ENCODE data around the gene SYNE2.
"Not testable (repeated sequence)": the region's sequence is repeated elsewhere in the genome, so short reads cannot be mapped to it uniquely, and the experiment has no call there.

Gene SYNE2

GRCh38 chr14:64117671-64118402, 265.0 kb downstream of the SYNE2 start:
- H3K27me3 ChIP-seq (ENCODE audit: insufficient read depth, poor library complexity, severe bottlenecking), result no peaks in the 10 kb centered on the region
- no peak for DNase-seq (ENCODE audit: low read depth in 1 of 2, low spot score in 1 of 2)
- H3K4me3 ChIP-seq (replicated peaks; ENCODE audit: insufficient read depth, low read length), result no peak overlapping the region
- H3K27ac ChIP-seq (replicated peaks), result no peak overlapping the region
- TF ChIP-seq REST (IDR thresholded peaks at IDR 0.05; ENCODE audit: insufficient replicate concordance, low read depth) (no peak), POLR2AphosphoS5 (IDR thresholded peaks at IDR 0.05; ENCODE audit: low read depth) (no peak), GABPA (IDR thresholded peaks at IDR 0.05; ENCODE audit: low read depth) (no peak), SPI1 (IDR thresholded peaks at IDR 0.05; ENCODE audit: borderline replicate concordance, low read depth) (no peak)
- TF ChIP-seq, protein P1, sequence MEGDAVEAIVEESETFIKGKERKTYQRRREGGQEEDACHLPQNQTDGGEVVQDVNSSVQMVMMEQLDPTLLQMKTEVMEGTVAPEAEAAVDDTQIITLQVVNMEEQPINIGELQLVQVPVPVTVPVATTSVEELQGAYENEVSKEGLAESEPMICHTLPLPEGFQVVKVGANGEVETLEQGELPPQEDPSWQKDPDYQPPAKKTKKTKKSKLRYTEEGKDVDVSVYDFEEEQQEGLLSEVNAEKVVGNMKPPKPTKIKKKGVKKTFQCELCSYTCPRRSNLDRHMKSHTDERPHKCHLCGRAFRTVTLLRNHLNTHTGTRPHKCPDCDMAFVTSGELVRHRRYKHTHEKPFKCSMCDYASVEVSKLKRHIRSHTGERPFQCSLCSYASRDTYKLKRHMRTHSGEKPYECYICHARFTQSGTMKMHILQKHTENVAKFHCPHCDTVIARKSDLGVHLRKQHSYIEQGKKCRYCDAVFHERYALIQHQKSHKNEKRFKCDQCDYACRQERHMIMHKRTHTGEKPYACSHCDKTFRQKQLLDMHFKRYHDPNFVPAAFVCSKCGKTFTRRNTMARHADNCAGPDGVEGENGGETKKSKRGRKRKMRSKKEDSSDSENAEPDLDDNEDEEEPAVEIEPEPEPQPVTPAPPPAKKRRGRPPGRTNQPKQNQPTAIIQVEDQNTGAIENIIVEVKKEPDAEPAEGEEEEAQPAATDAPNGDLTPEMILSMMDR (IDR thresholded peaks at IDR 0.05; ENCODE audit: insufficient read depth, low read length), result no peak

DNA sequence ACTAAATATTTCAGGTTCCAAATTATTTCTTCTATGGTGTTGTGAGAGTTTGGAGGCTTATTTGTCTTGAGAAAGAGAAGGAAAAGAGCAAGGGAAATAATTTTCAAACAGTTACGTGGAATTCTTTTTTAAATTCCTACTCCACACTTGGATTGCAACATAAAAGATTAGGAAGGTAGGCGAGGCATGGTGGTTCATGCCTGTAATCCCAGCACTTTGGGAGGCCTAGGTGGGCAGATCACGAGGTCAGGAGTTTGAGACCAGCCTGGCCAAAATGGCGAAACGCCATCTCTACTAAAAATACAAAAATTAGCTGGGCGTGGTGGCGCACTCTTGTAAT, 265.6 kb downstream of the SYNE2 start:
- not testable (repeated sequence) for H3K27me3 ChIP-seq (ENCODE audit: insufficient read depth, poor library complexity, severe bottlenecking); H3K27ac ChIP-seq (replicated peaks); H3K4me3 ChIP-seq (replicated peaks; ENCODE audit: insufficient read depth, low read length); DNase-seq (ENCODE audit: low read depth in 1 of 2, low spot score in 1 of 2)

DNA sequence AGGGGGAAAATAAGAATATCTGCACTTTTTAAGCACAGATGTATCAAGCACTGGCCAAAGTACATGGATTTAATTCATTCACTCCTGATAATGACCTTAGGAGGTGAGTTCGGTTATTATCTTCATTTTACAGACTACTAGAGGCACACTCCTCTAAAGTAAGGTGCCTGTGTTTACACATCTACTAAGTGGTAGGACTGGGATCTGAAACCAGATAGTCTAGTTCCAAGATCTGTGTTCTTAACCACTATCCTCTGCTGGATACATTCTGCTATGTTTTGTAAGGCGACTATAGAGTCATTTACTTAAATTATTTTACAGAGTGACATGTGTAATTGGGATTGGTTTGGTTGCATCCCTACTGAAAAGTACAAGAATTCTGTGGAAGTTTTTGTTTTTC, 266.1 kb downstream of the SYNE2 start:
- TF ChIP-seq GABPA (IDR thresholded peaks at IDR 0.05; ENCODE audit: low read depth) (no peak), REST (IDR thresholded peaks at IDR 0.05; ENCODE audit: insufficient replicate concordance, low read depth) (no peak), POLR2AphosphoS5 (IDR thresholded peaks at IDR 0.05; ENCODE audit: low read depth) (no peak), SPI1 (IDR thresholded peaks at IDR 0.05; ENCODE audit: borderline replicate concordance, low read depth) (no peak)
- TF ChIP-seq, protein P1 (IDR thresholded peaks at IDR 0.05; ENCODE audit: insufficient read depth, low read length), result no peak
- DNase-seq (ENCODE audit: low read depth in 1 of 2, low spot score in 1 of 2), result no peak
- H3K27ac ChIP-seq (replicated peaks), result no peak overlapping the region

DNA sequence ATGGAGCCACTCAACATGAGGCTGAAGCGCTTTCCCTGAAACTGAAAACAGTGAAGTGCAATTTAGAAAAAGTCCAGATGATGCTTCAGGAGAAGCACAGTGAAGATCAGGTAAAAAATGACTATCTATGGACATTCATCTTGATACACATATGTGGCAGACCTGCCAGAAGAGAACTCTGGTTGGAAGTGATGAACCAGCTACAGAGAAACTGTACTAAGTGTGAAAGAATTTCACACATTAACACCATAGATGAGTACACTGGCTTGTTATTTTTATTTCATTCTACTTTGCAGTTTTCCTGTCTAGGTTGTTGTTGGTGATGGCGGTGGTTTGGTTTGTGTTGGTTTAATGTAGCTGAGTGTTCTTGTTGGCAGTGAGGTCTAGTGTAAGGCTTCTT, 266.7 kb downstream of the SYNE2 start:
- no peak for DNase-seq (ENCODE audit: low read depth in 1 of 2, low spot score in 1 of 2)
- Histone ChIP-seq H3K27ac (replicated peaks) (no peak overlapping the region), H3K27me3 (ENCODE audit: insufficient read depth, poor library complexity, severe bottlenecking) (no peaks in the 10 kb centered on the region), H3K4me3 (replicated peaks; ENCODE audit: insufficient read depth, low read length) (no peak overlapping the region)
- TF ChIP-seq, protein P1 (IDR thresholded peaks at IDR 0.05; ENCODE audit: insufficient read depth, low read length), result no peak
- TF ChIP-seq GABPA (IDR thresholded peaks at IDR 0.05; ENCODE audit: low read depth), result no peak
- TF ChIP-seq REST (IDR thresholded peaks at IDR 0.05; ENCODE audit: insufficient replicate concordance, low read depth), result no peak
- no peak for TF ChIP-seq POLR2AphosphoS5 (IDR thresholded peaks at IDR 0.05; ENCODE audit: low read depth)
- TF ChIP-seq SPI1 (IDR thresholded peaks at IDR 0.05; ENCODE audit: borderline replicate concordance, low read depth), result no peak

More for the DNA sequence above, 266.1 kb downstream of the SYNE2 start:
- H3K27me3 ChIP-seq (ENCODE audit: insufficient read depth, poor library complexity, severe bottlenecking), result no peaks in the 10 kb centered on the region
- no peak overlapping the region for H3K4me3 ChIP-seq (replicated peaks; ENCODE audit: insufficient read depth, low read length)

Data from HL-60 (cell line).